ENCODE measurements around the gene ANXA5.
"Not testable (repeated sequence)": the region's sequence is repeated elsewhere in the genome, so short reads cannot be mapped to it uniquely, and the experiment has no call there.

The ANXA5 gene

DNA sequence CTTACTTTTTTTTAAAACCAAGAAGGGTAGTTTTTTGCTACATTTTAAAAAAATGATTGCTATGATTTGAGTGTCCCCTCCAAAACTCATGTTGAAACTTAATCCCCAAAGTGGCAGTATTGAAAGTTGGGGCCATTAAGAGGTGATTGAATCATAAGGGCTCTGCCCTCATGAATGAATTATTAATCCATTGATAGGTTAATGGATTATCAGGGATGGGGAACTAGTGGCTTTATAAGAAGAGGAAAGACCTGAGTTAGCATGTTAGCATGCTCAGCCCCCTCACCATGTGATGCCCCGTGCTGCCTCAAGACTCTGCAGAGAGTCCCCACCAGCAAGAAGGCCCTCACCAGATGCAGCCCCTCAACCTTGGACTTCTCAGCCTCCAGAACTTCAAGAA lies 37.2 kb upstream of the ANXA5 start:
- H3K27ac ChIP-seq (ENCODE audit: insufficient read depth, low read depth, low read length, poor library complexity, severe bottlenecking): no peak overlapping the region
- H3K9me3 ChIP-seq (ENCODE audit: control insufficient read depth, low read length): no peaks in the 10 kb centered on the region
- no peaks in the 10 kb centered on the region for H3K27me3 ChIP-seq (ENCODE audit: control insufficient read depth, insufficient read depth, low read length, poor library complexity, severe bottlenecking)
- no peak overlapping the region for H3K4me3 ChIP-seq (ENCODE audit: insufficient read depth, low read depth, low read length)
- 93 to 100% methylated on average over 1 of the region's 1 CpG for WGBS, 2 experiments
- H3K4me1 ChIP-seq (ENCODE audit: control insufficient read depth, insufficient read depth, low read length): no peaks in the 10 kb centered on the region
- no peaks in the 10 kb centered on the region for H3K36me3 ChIP-seq (ENCODE audit: control insufficient read depth, insufficient read depth, low read length)

DNA sequence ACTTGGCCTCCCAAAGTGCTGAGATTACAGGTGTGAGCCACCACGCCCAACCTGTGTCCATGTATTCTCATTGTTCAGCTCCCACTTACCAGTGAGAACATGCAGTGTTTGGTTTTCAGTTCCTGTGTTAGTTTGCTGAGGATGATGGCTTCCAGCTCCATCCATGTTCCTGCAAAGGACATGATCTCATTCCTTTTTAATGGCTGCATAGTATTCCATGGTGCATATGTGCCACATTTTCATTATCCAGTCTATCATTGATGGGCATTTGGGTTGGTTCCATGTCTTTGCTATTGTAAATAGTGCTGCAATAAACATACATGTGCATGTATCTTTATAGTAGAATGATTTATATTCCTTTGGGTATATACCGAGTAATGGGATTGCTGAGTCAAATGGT lies 33.0 kb upstream of the ANXA5 start:
- 90 to 100% methylated on average over 1 to 2 of the region's 2 CpGs for WGBS, 2 experiments
- not testable (repeated sequence) for H3K36me3 ChIP-seq (ENCODE audit: control insufficient read depth, insufficient read depth, low read length); H3K4me3 ChIP-seq (ENCODE audit: insufficient read depth, low read depth, low read length); H3K27ac ChIP-seq (ENCODE audit: insufficient read depth, low read depth, low read length, poor library complexity, severe bottlenecking); H3K9me3 ChIP-seq (ENCODE audit: control insufficient read depth, low read length); H3K27me3 ChIP-seq (ENCODE audit: control insufficient read depth, insufficient read depth, low read length, poor library complexity, severe bottlenecking); H3K4me1 ChIP-seq (ENCODE audit: control insufficient read depth, insufficient read depth, low read length)

DNA sequence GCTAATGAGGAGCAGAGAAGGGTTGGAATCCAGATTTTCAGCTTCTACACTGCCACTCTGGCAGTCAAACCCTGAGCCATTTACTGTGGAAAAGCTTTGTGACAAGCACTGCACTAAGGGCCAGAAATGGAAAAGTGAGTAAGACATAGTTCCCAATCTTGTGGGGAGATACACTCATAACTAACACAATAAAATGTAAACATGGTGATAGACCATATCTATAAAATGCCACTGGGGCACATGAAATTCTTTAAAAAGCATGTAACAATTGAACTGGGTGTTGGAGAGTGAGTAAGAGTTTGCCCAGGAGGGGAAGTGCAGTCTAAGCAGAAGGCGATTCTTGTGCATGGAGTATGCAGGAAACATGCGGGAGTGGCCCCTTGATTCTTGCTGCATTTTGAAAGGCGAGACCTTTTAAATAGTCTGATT lies 32.0 kb upstream of the ANXA5 start:
- Histone ChIP-seq H3K9me3 (ENCODE audit: control insufficient read depth, low read length) (no peaks in the 10 kb centered on the region), H3K4me1 (ENCODE audit: control insufficient read depth, insufficient read depth, low read length) (no peaks in the 10 kb centered on the region), H3K27me3 (ENCODE audit: control insufficient read depth, insufficient read depth, low read length, poor library complexity, severe bottlenecking) (no peaks in the 10 kb centered on the region), H3K27ac (ENCODE audit: insufficient read depth, low read depth, low read length, poor library complexity, severe bottlenecking) (no peak overlapping the region), H3K36me3 (ENCODE audit: control insufficient read depth, insufficient read depth, low read length) (no peaks in the 10 kb centered on the region), H3K4me3 (ENCODE audit: insufficient read depth, low read depth, low read length) (no peak overlapping the region)
- WGBS, 2 experiments: 86 to 96% methylated on average over 3 of the region's 3 CpGs

DNA sequence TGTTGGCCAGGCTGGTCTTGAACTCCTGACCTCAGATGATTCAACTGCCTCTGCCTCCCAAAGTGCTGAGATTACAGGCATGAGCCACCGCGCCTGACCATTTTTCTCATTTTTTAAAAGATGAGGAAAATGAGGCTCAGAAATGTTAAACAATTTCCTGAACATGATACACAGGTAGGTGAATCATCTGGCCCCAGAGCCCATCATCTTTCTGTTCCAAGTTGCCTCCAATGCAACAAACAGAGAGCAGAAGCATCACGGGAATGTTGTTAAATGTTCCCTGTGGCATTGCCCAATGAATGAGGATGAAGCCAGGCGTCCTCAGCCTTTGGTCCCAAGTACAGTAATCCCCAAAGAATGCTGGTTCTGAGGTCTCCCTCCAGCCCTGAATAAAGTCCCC lies 31.3 kb upstream of the ANXA5 start:
- 88 to 96% methylated on average over 4 of the region's 4 CpGs for WGBS, 2 experiments
- Histone ChIP-seq H3K4me1 (ENCODE audit: control insufficient read depth, insufficient read depth, low read length) (no peaks in the 10 kb centered on the region), H3K9me3 (ENCODE audit: control insufficient read depth, low read length) (no peaks in the 10 kb centered on the region), H3K4me3 (ENCODE audit: insufficient read depth, low read depth, low read length) (no peak overlapping the region), H3K27ac (ENCODE audit: insufficient read depth, low read depth, low read length, poor library complexity, severe bottlenecking) (no peak overlapping the region), H3K36me3 (ENCODE audit: control insufficient read depth, insufficient read depth, low read length) (no peaks in the 10 kb centered on the region), H3K27me3 (ENCODE audit: control insufficient read depth, insufficient read depth, low read length, poor library complexity, severe bottlenecking) (no peaks in the 10 kb centered on the region)

DNA sequence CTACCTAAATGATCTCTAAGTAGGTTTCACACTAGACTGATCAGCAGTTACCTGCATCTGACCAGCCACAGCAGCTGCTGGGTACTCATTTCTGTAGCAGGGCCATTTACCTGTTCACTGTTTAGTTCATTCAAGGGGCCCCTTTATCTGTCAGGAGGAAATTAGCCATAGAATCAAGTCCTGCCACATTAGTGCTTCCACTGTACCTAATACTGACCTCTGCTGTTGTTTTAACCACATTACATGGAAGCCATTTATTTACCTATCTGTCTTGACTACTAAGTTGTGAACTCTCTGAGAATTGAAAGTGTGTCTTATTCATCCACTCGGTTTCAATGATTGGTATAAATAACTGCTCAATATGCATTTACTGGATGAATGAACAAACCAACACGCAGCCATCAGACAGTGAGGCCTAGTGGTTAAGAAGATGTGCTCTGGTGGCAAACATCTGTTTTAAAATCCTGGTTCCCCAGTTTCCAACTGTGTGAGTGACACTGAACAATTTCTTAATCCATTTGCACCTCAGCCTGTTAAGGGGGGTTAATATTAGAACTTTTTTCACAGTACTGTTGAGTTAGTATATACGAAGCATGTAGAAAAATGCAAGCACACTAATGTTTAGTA lies 30.0 kb upstream of the ANXA5 start:
- no peaks in the 10 kb centered on the region for H3K27me3 ChIP-seq (ENCODE audit: control insufficient read depth, insufficient read depth, low read length, poor library complexity, severe bottlenecking)
- H3K27ac ChIP-seq (ENCODE audit: insufficient read depth, low read depth, low read length, poor library complexity, severe bottlenecking): no peak overlapping the region
- no peaks in the 10 kb centered on the region for H3K36me3 ChIP-seq (ENCODE audit: control insufficient read depth, insufficient read depth, low read length)
- no peaks in the 10 kb centered on the region for H3K9me3 ChIP-seq (ENCODE audit: control insufficient read depth, low read length)
- H3K4me3 ChIP-seq (ENCODE audit: insufficient read depth, low read depth, low read length): no peak overlapping the region
- no peaks in the 10 kb centered on the region for H3K4me1 ChIP-seq (ENCODE audit: control insufficient read depth, insufficient read depth, low read length)
- WGBS, 2 experiments: 24 to 63% methylated on average over 2 to 3 of the region's 3 CpGs

DNA sequence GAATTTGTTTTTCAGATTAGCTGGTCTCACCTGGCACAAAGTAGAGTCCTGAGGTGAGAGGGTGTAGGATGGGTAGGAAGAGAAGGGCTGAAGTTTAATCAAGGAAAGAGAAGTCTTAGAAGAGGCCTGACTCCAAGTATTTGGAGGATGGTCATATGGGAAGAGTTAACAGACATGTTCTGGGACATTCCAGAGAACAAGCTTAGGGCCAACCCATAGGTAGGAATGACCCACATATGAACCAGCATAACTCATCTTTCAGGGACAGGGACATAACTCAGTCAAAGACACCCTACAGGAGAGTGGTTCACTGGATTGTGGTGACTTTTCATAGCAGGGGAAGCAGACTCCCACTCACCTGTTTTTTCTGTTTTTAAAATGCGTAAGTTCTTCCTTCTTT lies 27.9 kb upstream of the ANXA5 start:
- no peaks in the 10 kb centered on the region for H3K4me1 ChIP-seq (ENCODE audit: control insufficient read depth, insufficient read depth, low read length)
- no peaks in the 10 kb centered on the region for H3K36me3 ChIP-seq (ENCODE audit: control insufficient read depth, insufficient read depth, low read length)
- H3K27me3 ChIP-seq (ENCODE audit: control insufficient read depth, insufficient read depth, low read length, poor library complexity, severe bottlenecking): no peaks in the 10 kb centered on the region
- no peak overlapping the region for H3K4me3 ChIP-seq (ENCODE audit: insufficient read depth, low read depth, low read length)
- WGBS, 2 experiments: 90 to 100% methylated on average over 1 of the region's 1 CpG
- H3K27ac ChIP-seq (ENCODE audit: insufficient read depth, low read depth, low read length, poor library complexity, severe bottlenecking): no peak overlapping the region
- H3K9me3 ChIP-seq (ENCODE audit: control insufficient read depth, low read length): no peaks in the 10 kb centered on the region

DNA sequence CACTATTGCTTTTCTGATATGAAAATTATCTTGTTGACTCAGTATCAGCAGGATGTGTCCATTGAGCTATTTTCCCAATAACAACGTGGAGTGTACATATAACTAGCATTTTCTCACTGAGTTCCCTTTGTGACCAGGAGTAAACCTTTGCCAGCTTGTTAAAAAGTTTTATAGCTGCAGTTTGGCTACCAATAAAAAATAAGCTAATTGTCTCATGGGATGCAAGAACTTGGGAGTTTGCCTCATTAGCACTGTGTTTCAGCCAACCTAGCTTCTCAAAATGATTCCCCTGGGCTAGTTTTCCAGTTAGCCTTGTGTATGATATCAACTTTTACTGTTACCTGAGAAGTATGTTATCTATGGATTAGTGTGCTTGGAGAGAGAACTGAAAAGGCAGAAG lies 24.9 kb upstream of the ANXA5 start:
- WGBS, 2 experiments: 95 to 100% methylated on average over 1 of the region's 1 CpG
- Histone ChIP-seq H3K9me3 (ENCODE audit: control insufficient read depth, low read length) (no peaks in the 10 kb centered on the region), H3K27ac (ENCODE audit: insufficient read depth, low read depth, low read length, poor library complexity, severe bottlenecking) (no peak overlapping the region), H3K36me3 (ENCODE audit: control insufficient read depth, insufficient read depth, low read length) (no peaks in the 10 kb centered on the region), H3K4me1 (ENCODE audit: control insufficient read depth, insufficient read depth, low read length) (no peaks in the 10 kb centered on the region), H3K27me3 (ENCODE audit: control insufficient read depth, insufficient read depth, low read length, poor library complexity, severe bottlenecking) (no peaks in the 10 kb centered on the region), H3K4me3 (ENCODE audit: insufficient read depth, low read depth, low read length) (no peak overlapping the region)

DNA sequence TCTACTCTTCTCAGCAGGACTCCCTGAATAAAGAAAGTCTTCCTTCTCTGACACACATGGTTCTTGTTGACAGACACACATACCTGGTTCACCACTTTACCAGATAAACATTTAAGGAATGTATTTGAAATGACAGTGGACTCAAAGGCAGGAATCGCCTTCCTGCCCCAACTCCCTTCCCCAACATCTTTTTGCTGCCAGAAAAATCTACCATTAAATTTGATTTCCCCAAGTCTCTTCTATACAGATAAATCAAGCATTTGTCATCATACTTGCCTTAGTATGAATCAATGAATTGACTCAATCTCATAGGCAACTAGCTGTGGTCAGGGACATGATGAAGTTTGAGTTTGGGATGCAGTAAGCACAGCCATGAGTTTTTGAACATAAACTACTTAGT lies 23.3 kb upstream of the ANXA5 start:
- no peak overlapping the region for H3K27ac ChIP-seq (ENCODE audit: insufficient read depth, low read depth, low read length, poor library complexity, severe bottlenecking)
- H3K27me3 ChIP-seq (ENCODE audit: control insufficient read depth, insufficient read depth, low read length, poor library complexity, severe bottlenecking): no peaks in the 10 kb centered on the region
- no peaks in the 10 kb centered on the region for H3K36me3 ChIP-seq (ENCODE audit: control insufficient read depth, insufficient read depth, low read length)
- no peaks in the 10 kb centered on the region for H3K9me3 ChIP-seq (ENCODE audit: control insufficient read depth, low read length)
- no peaks in the 10 kb centered on the region for H3K4me1 ChIP-seq (ENCODE audit: control insufficient read depth, insufficient read depth, low read length)
- WGBS, 2 experiments: 62 to 74% methylated on average over 1 of the region's 1 CpG
- no peak overlapping the region for H3K4me3 ChIP-seq (ENCODE audit: insufficient read depth, low read depth, low read length)

DNA sequence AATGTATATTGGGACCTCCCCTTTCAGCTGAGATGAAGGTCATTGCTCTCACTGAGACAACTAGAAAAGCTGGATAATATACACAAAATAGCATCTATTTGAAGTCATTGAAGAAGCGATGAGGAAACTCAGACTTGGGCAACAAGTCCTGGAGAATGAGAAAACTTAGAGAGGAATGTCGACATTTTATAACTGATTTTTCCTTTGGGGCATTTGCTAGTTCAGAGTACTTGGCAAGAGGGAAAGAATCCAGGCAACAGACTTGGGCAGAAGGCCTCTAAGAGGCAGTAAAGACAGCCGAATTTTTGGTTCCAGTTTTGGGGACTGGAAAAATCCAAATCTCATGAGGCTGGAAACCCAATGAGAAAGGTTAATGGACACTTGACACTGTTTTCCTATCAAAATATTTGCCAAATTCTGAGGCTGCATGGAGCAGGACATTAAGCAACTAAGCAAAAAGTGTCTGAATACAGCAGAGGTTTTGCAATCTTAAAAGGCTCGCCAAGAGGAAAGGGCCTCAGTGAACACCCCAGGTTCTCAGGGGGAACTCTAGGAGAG lies 21.0 kb upstream of the ANXA5 start:
- WGBS, 2 experiments: 72 to 80% methylated on average over 4 of the region's 4 CpGs

DNA sequence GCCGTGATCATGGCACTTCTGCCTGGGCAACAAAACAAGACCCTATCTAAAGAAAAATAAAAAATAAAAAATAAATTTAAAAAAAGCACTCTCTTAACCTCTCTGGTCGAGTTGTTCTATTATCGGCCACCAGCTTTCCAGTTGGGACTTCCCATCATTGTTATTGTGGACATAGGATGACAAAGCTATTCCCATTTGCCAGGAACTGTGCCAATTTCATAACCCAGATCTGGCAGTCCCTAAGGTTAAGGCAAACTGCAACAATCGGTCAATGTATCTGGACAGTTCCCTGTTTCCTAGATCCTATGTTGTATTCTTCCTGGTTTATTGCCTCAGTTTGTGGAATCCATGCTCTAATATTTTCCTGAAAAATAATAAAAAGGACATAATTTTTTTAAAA lies 17.8 kb upstream of the ANXA5 start:
- WGBS, 2 experiments: 88 to 94% methylated on average over 3 to 4 of the region's 4 CpGs
- H3K27ac ChIP-seq (ENCODE audit: insufficient read depth, low read depth, low read length, poor library complexity, severe bottlenecking): no peak overlapping the region
- H3K4me3 ChIP-seq (ENCODE audit: insufficient read depth, low read depth, low read length): no peak overlapping the region
- no peaks in the 10 kb centered on the region for H3K36me3 ChIP-seq (ENCODE audit: control insufficient read depth, insufficient read depth, low read length)
- H3K27me3 ChIP-seq (ENCODE audit: control insufficient read depth, insufficient read depth, low read length, poor library complexity, severe bottlenecking): no peaks in the 10 kb centered on the region
- H3K4me1 ChIP-seq (ENCODE audit: control insufficient read depth, insufficient read depth, low read length): peaks cover 14% of the 10 kb centered on the region
- no peaks in the 10 kb centered on the region for H3K9me3 ChIP-seq (ENCODE audit: control insufficient read depth, low read length)

More for the DNA sequence above, 21.0 kb upstream of the ANXA5 start:
- H3K4me3 ChIP-seq (ENCODE audit: insufficient read depth, low read depth, low read length): no peak overlapping the region
- no peaks in the 10 kb centered on the region for H3K9me3 ChIP-seq (ENCODE audit: control insufficient read depth, low read length)
- no peaks in the 10 kb centered on the region for H3K27me3 ChIP-seq (ENCODE audit: control insufficient read depth, insufficient read depth, low read length, poor library complexity, severe bottlenecking)
- H3K4me1 ChIP-seq (ENCODE audit: control insufficient read depth, insufficient read depth, low read length): no peaks in the 10 kb centered on the region
- no peak overlapping the region for H3K27ac ChIP-seq (ENCODE audit: insufficient read depth, low read depth, low read length, poor library complexity, severe bottlenecking)
- no peaks in the 10 kb centered on the region for H3K36me3 ChIP-seq (ENCODE audit: control insufficient read depth, insufficient read depth, low read length)

DNA sequence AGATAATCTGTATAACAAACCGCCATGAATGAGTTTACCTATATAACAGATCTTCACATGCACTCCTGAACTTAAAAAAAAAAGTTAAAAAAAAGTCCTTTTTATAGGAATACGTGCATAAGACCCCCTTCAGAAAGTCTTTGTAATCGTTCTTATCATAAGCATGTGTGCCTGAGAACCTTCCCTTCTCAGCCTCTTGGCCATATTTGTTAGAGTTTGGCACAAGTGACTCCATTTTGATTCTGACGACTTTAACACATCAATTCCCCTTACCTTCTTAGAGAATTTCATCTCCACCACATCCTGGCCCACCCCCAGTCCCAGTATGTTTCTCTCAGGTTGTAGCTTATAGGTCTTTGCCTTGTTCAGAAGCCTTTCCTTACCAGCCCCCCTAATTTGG lies 16.0 kb upstream of the ANXA5 start:
- peaks cover 14% of the 10 kb centered on the region for H3K4me1 ChIP-seq (ENCODE audit: control insufficient read depth, insufficient read depth, low read length)
- H3K9me3 ChIP-seq (ENCODE audit: control insufficient read depth, low read length): no peaks in the 10 kb centered on the region
- no peak overlapping the region for H3K4me3 ChIP-seq (ENCODE audit: insufficient read depth, low read depth, low read length)
- H3K27ac ChIP-seq (ENCODE audit: insufficient read depth, low read depth, low read length, poor library complexity, severe bottlenecking): no peak overlapping the region
- WGBS, 2 experiments: 89 to 90% methylated on average over 4 of the region's 4 CpGs
- H3K27me3 ChIP-seq (ENCODE audit: control insufficient read depth, insufficient read depth, low read length, poor library complexity, severe bottlenecking): no peaks in the 10 kb centered on the region
- H3K36me3 ChIP-seq (ENCODE audit: control insufficient read depth, insufficient read depth, low read length): no peaks in the 10 kb centered on the region
